Kidney (tissue), 14 donors: ENCODE results near the gene UNCX. TPM values are rescaled to one million over a fixed set of nuclear protein-coding genes. Genes with fewer than 3 reads are reported as not detected.

ENCODE experiments used
- DNase-seq, 5 donors: peaks; one replicate each; pipeline ENCODE4 v3.0.0-alpha.2; 2013 to 2020
- FAIRE-seq: peaks from 2 replicates; lab custom pipeline; 2012; peaks lifted over from hg19 to GRCh38; lab: Jason Lieb, UNC
- H3K27ac ChIP-seq, 2 donors: one replicate each; pipeline ENCODE4 v1.7.0; 2013; ENCODE audit warnings: low read depth in 2 of 2, low read length in 2 of 2, inconsistent platforms in 1 of 2
- H3K27me3 ChIP-seq: one replicate; pipeline ENCODE4 v1.7.1; 2013; ENCODE audit warnings: low read length, inconsistent platforms; ENCODE audit not compliant: control insufficient read depth, insufficient read depth
- H3K36me3 ChIP-seq, 3 donors: one replicate each; pipeline versions ENCODE4 v1.7.0 to v1.7.1; 2013; ENCODE audit warnings: low read length in 3 of 3, control low read depth in 1 of 3, inconsistent platforms in 1 of 3; ENCODE audit not compliant: insufficient read depth in 3 of 3, control insufficient read depth in 2 of 3
- H3K4me1 ChIP-seq, 3 donors: one replicate each; pipeline versions ENCODE4 v1.7.0 to v1.7.1; 2013; ENCODE audit warnings: low read length in 3 of 3, inconsistent platforms in 1 of 3, low read depth in 1 of 3; ENCODE audit not compliant: control insufficient read depth in 2 of 3, insufficient read depth in 2 of 3
- H3K4me3 ChIP-seq, 3 donors: one replicate each; pipeline versions ENCODE4 v1.7.0 to v1.8.1; 2013; ENCODE audit warnings: low read length in 3 of 3, control low read depth in 1 of 3, inconsistent platforms in 1 of 3
- H3K9ac ChIP-seq, 3 donors: one replicate each; pipeline versions ENCODE4 v1.7.0 to v1.7.1; 2013; ENCODE audit warnings: low read length in 3 of 3, control low read depth in 1 of 3, inconsistent platforms in 1 of 3
- H3K9me3 ChIP-seq, 3 donors: one replicate each; pipeline versions ENCODE4 v1.7.0 to v1.7.1; 2013; ENCODE audit warnings: low read length in 3 of 3, control low read depth in 1 of 3, inconsistent platforms in 1 of 3; ENCODE audit not compliant: control insufficient read depth in 2 of 3, insufficient read depth in 1 of 3
- CTCF ChIP-seq: IDR thresholded peaks from 3 replicates; pipeline ENCODE4 v1.5.1; 2012; ENCODE audit warnings: mild to moderate bottlenecking, moderate library complexity, borderline replicate concordance; ENCODE audit not compliant: insufficient read depth; ENCODE audit errors: extremely low read depth
- intact Hi-C: fragments of 100-400 bp; cut with DNase I; formaldehyde crosslinking; loops from one replicate; pipeline ENCODE4 v1.11.1; 2022
- polyA plus RNA-seq: library from polyadenylated mRNA; stranded (reverse); fragments of 350-450 nt; fragmentation: Illumina TruSeq; extraction: RNeasy Lipid Tissue Mini Kit (QIAGEN cat#74804); gene quantifications from one replicate; pipeline ENCODE4 v1.2.3, GENCODE V29; 2014; ENCODE audit warnings: low read depth, low replicate concordance; ENCODE audit not compliant: insufficient read depth
- total RNA-seq: library from RNA; stranded (reverse); fragmentation: NEBNext Ultra II Directional; extraction: Animal tissue kit (Norgen Biotek cat#: 25700); gene quantifications from one replicate; pipeline ENCODE4 v1.2.1, GENCODE V29; 2021
- donor health status: control.
- donor health status: control.
- donor health status: control.
- donor health status: control.
- donor health status: control.
- donor health status: DM: yes; HTN: yes; CAD: no.
- donor health status: Normal renal cell carcinoma (clear cell type).

The UNCX gene
- total and polyA plus RNA-seq, 2 donors from 2014 or later, result 1.4 to 2.0 TPM

GRCh38 chr7:1229202-1229947, 3.3 kb upstream of the UNCX start:
- intact Hi-C loops, result no loop called here
- no peak for FAIRE-seq

GRCh38 chr7:1229956-1230355, 2.7 kb upstream of the UNCX start:
- H3K9ac ChIP-seq, result no peak overlapping the region
- FAIRE-seq (no peak), DNase-seq (peak; percentile 43 to 81 (median 77))
- H3K27me3 ChIP-seq, result peaks cover 37% of the 10 kb centered on the region
- no peaks in the 10 kb centered on the region for H3K9me3 ChIP-seq
- no peaks in the 10 kb centered on the region for H3K36me3 ChIP-seq
- no peaks in the 10 kb centered on the region for H3K4me1 ChIP-seq
- intact Hi-C loops, result no loop called here
- no peak overlapping the region for H3K4me3 ChIP-seq
- no peak overlapping the region for H3K27ac ChIP-seq
- TF ChIP-seq CTCF, result no peak

More at GRCh38 chr7:1229202-1229947, 3.3 kb upstream of the UNCX start:
- no peak for TF ChIP-seq CTCF
- H3K4me1 ChIP-seq, result no peaks in the 10 kb centered on the region
- no peaks in the 10 kb centered on the region for H3K36me3 ChIP-seq
- peak in 4 of 5 donors; percentile 30 to 65 (median 46) for DNase-seq
- no peak overlapping the region for H3K27ac ChIP-seq
- H3K27me3 ChIP-seq, result peaks cover 38% of the 10 kb centered on the region
- H3K4me3 ChIP-seq, result no peak overlapping the region
- H3K9ac ChIP-seq, result no peak overlapping the region
- no peaks in the 10 kb centered on the region for H3K9me3 ChIP-seq

- intact Hi-C loops, result no loop called here
Measured at GRCh38 chr7:1230411-1231213, 2.1 kb upstream of the UNCX start.

More at GRCh38 chr7:1230411-1231213, 2.1 kb upstream of the UNCX start:
- Histone ChIP-seq H3K9me3 (no peaks in the 10 kb centered on the region), H3K4me1 (no peaks in the 10 kb centered on the region), H3K4me3 (no peak overlapping the region), H3K27ac (no peak overlapping the region), H3K36me3 (no peaks in the 10 kb centered on the region), H3K9ac (no peak overlapping the region), H3K27me3 (peaks cover 34% of the 10 kb centered on the region)
- FAIRE-seq (no peak), DNase-seq (peak; percentile 58 to 80 (median 74))
- no peak for TF ChIP-seq CTCF
